B cell (primary cell): ENCODE measurements around the gene IGSF9. TPM values are rescaled to one million over a fixed set of nuclear protein-coding genes. Genes with fewer than 3 reads are reported as not detected.

Experiments used
- ATAC-seq: fragments of 200-7000 bp; cut with Tn5 transposase; one replicate; pipeline ENCODE4 v1.10.0; 2021; ENCODE audit warnings: low read depth, mild to moderate bottlenecking, moderate number of reproducible peaks, moderate library complexity
- CTCF ChIA-PET: fragments of 350-600 bp; sonication (Branson Sonifier 250); formaldehyde crosslinking; loops from one replicate; lab custom pipeline; 2021; ENCODE audit warnings: antibody characterized with exemption, inconsistent platforms; lab: Charles Lee
- POLR2A ChIA-PET: fragments of 350-600 bp; sonication (Branson Sonifier 250); formaldehyde crosslinking; loops from one replicate; lab custom pipeline; 2021; ENCODE audit warnings: antibody characterized with exemption; lab: Charles Lee
- DNase-seq: peaks from one replicate; pipeline ENCODE4 v3.0.0; 2013
- H2AFZ ChIP-seq: 2 replicates; pipeline ENCODE4 v1.6.1; 2012; ENCODE audit warnings: mild to moderate bottlenecking, low read depth, low read length; ENCODE audit not compliant: insufficient read depth, poor library complexity, severe bottlenecking
- H3K27ac ChIP-seq, 2 donors: 1 replicate in 1 of 2; 2 replicates in 1 of 2; pipeline ENCODE4 v1.5.1; 2012 to 2013; ENCODE audit warnings: low read length in 2 of 2, mild to moderate bottlenecking in 2 of 2, moderate library complexity in 1 of 2
- H3K27me3 ChIP-seq, 4 experiments: fragments of 200-600 bp in 1 of 4; sonication (generic) in 1 of 4; replicated peaks in 1 of 4; 1 replicate in 2 of 4; 2 replicates in 2 of 4; pipeline versions ENCODE4 v1.6.1 to v1.7.0; 2013 to 2016; ENCODE audit warnings: low read length in 3 of 4, mild to moderate bottlenecking in 2 of 4, mixed read lengths in 1 of 4, moderate library complexity in 1 of 4; ENCODE audit not compliant: insufficient read depth in 4 of 4, control insufficient read depth in 3 of 4; ENCODE audit errors: control extremely low read depth in 1 of 4
- H3K36me3 ChIP-seq, 2 experiments: replicated peaks in 1 of 2; 1 replicate in 1 of 2; 2 replicates in 1 of 2; pipeline versions ENCODE4 v1.6.1 to v1.7.1; 2013; ENCODE audit warnings: low read length in 1 of 2; ENCODE audit not compliant: insufficient read depth in 2 of 2, control insufficient read depth in 1 of 2; ENCODE audit errors: control extremely low read depth in 1 of 2, extremely low read depth in 1 of 2
- H3K4me1 ChIP-seq, 2 donors: fragments of 200-600 bp in 1 of 2; sonication (generic) in 1 of 2; 1 replicate in 1 of 2; 2 replicates in 1 of 2; pipeline versions ENCODE4 v1.5.1 to v1.6.1; 2013 to 2017; ENCODE audit warnings: low read length in 2 of 2; ENCODE audit not compliant: control insufficient read depth in 2 of 2, insufficient read depth in 2 of 2
- H3K4me2 ChIP-seq: replicated peaks from 2 replicates; pipeline ENCODE3; 2012; ENCODE audit warnings: mild to moderate bottlenecking, low read depth, low read length; ENCODE audit not compliant: poor library complexity, severe bottlenecking
- H3K4me3 ChIP-seq, 5 experiments: fragments of 200-600 bp in 1 of 5; sonication (generic) in 1 of 5; 1 replicate in 3 of 5; 2 replicates in 2 of 5; pipeline versions ENCODE4 v1.5.1 to v1.7.0; 2011 to 2016; ENCODE audit warnings: low read length in 4 of 5, mild to moderate bottlenecking in 4 of 5, low read depth in 2 of 5, control low read depth in 1 of 5, moderate library complexity in 1 of 5; ENCODE audit not compliant: insufficient read depth in 1 of 5; ENCODE audit errors: control extremely low read depth in 1 of 5, extremely low read depth in 1 of 5
- H3K79me2 ChIP-seq: fragments of 200-600 bp; sonication (generic); one replicate; pipeline ENCODE4 v1.6.0; 2016; ENCODE audit warnings: low read length; ENCODE audit not compliant: control insufficient read depth, insufficient read depth
- H3K9ac ChIP-seq: fragments of 200-600 bp; sonication (generic); 2 replicates; pipeline ENCODE4 v1.6.1; 2017; ENCODE audit warnings: mild to moderate bottlenecking, low read length, moderate library complexity
- H3K9me3 ChIP-seq, 3 donors: one replicate each; pipeline versions ENCODE4 v1.6.1 to v1.7.1; 2013; ENCODE audit warnings: low read length in 2 of 3; ENCODE audit not compliant: control insufficient read depth in 2 of 3, insufficient read depth in 1 of 3; ENCODE audit errors: control extremely low read depth in 1 of 3
- H4K20me1 ChIP-seq: 2 replicates; pipeline ENCODE4 v1.6.0; 2012; ENCODE audit warnings: mild to moderate bottlenecking, low read length; ENCODE audit not compliant: insufficient read depth, control insufficient read depth, poor library complexity, severe bottlenecking
- H3K27ac Mint-ChIP-seq: one replicate; pipeline ENCODE4 v1.8.0; 2021; ENCODE audit warnings: mixed read lengths
- H3K27me3 Mint-ChIP-seq: one replicate; pipeline ENCODE4 v1.8.0; 2021; ENCODE audit warnings: mixed read lengths
- H3K4me1 Mint-ChIP-seq: one replicate; pipeline ENCODE4 v1.8.0; 2021; ENCODE audit warnings: mixed read lengths
- H3K4me3 Mint-ChIP-seq: one replicate; pipeline ENCODE4 v1.8.0; 2021; ENCODE audit warnings: mixed read lengths
- H3K9me3 Mint-ChIP-seq: one replicate; pipeline ENCODE4 v1.8.0; 2022; ENCODE audit warnings: mixed read lengths; ENCODE audit not compliant: insufficient read depth
- EZH2 ChIP-seq: IDR thresholded peaks from 2 replicates; pipeline ENCODE4 v1.6.1; 2012; ENCODE audit warnings: borderline replicate concordance, low read depth, mild to moderate bottlenecking, moderate library complexity, low read length; ENCODE audit not compliant: insufficient read depth, poor library complexity, severe bottlenecking
- WGBS: methylation state at CpG from one replicate; pipeline ENCODE4 v1.1.5; 2013; ENCODE audit warnings: missing lambda C conversion rate; ENCODE audit not compliant: insufficient coverage; 5-methylcytosine and 5-hydroxymethylcytosine counted together
- intact Hi-C: fragments of 100-400 bp; cut with micrococcal nuclease; formaldehyde crosslinking; loops from one replicate; pipeline ENCODE4 v1.10.0; 2022
- polyA plus RNA-seq: library from polyadenylated mRNA; depleted of rRNA; stranded (reverse); fragments of >200 nt; gene quantifications from 2 replicates; pipeline ENCODE4 v1.2.3, GENCODE V29; 2012
- total RNA-seq, 2 donors: library from RNA; stranded (reverse); fragments of 120-200 nt in 1 of 2; gene quantifications; 1 replicate in 1 of 2; 2 replicates in 1 of 2; pipeline versions ENCODE4 v1.2.3 to v1.2.4, GENCODE V29; 2013 to 2022
- TF ChIP-seq, protein P1 (sequence below): fragments of 200-600 bp; IDR thresholded peaks from one replicate; pipeline ENCODE4 v1.8.0; 2022; ENCODE audit warnings: antibody characterized with exemption, mild to moderate bottlenecking

IGSF9 gene
- total and polyA plus RNA-seq, 2 donors (not counting 1 experiment from before 2014, with no cell fraction given) = 0.36 to 0.37 TPM

- no peak overlapping the region for H3K4me3 Mint-ChIP-seq
- Histone ChIP-seq H3K27ac (no peak overlapping the region), H4K20me1 (no peaks in the 10 kb centered on the region), H3K4me2 (no peak overlapping the region), H3K4me3 (no peak overlapping the region), H3K9ac (no peak overlapping the region), H2AFZ (no peak overlapping the region), H3K36me3 (no peaks in the 10 kb centered on the region), H3K27me3 (peaks cover 0 to 31% (median 6%) of the 10 kb centered on the region in 4 experiments), H3K9me3 (peaks cover 0 to 3% (median 0%) of the 10 kb centered on the region in 3 donors), H3K4me1 (no peaks in the 10 kb centered on the region), H3K79me2 (no peaks in the 10 kb centered on the region)
- ChIA-PET POLR2A (no interaction called here), CTCF (no interaction called here)
- no peaks in the 10 kb centered on the region for H3K9me3 Mint-ChIP-seq
- DNase-seq (no peak), ATAC-seq (no peak)
- H3K4me1 Mint-ChIP-seq = no peaks in the 10 kb centered on the region
- TF ChIP-seq, protein P1, sequence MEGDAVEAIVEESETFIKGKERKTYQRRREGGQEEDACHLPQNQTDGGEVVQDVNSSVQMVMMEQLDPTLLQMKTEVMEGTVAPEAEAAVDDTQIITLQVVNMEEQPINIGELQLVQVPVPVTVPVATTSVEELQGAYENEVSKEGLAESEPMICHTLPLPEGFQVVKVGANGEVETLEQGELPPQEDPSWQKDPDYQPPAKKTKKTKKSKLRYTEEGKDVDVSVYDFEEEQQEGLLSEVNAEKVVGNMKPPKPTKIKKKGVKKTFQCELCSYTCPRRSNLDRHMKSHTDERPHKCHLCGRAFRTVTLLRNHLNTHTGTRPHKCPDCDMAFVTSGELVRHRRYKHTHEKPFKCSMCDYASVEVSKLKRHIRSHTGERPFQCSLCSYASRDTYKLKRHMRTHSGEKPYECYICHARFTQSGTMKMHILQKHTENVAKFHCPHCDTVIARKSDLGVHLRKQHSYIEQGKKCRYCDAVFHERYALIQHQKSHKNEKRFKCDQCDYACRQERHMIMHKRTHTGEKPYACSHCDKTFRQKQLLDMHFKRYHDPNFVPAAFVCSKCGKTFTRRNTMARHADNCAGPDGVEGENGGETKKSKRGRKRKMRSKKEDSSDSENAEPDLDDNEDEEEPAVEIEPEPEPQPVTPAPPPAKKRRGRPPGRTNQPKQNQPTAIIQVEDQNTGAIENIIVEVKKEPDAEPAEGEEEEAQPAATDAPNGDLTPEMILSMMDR = no peak
- no peak for TF ChIP-seq EZH2
- H3K27me3 Mint-ChIP-seq = peaks cover 41% of the 10 kb centered on the region
- WGBS = no CpG with 5 or more reads among the region's 2 CpGs
- intact Hi-C loops = no loop called here
- no peak overlapping the region for H3K27ac Mint-ChIP-seq
Measured at GRCh38 chr1:159986093-159986492, 40.7 kb upstream of the IGSF9 start.

DNA sequence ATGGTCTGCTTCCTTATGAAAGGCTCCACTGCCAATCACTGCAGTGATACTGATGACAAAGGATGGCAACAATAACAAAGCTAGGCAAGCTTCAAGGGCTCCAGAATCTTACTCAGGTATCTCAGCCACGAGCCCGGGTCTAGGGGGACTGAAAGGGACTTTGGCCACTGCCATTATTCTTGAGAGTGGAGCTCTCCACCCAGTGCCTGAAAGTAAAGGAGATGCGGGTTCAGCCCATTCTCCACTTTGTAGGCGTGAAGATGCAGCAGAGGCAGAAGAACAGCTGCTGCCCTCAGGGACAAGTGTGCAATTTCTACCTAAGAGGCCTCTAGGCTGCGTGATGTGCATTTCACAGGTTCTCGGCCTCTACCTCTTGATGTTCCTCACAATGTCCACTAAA lies 40.1 kb upstream of the IGSF9 start:
- no peak for TF ChIP-seq EZH2
- TF ChIP-seq, protein P1 = no peak
- Mint-ChIP-seq H3K27ac (no peak overlapping the region), H3K9me3 (no peaks in the 10 kb centered on the region), H3K27me3 (peaks cover 44% of the 10 kb centered on the region), H3K4me1 (no peaks in the 10 kb centered on the region), H3K4me3 (no peak overlapping the region)
- no peaks in the 10 kb centered on the region for H3K36me3 ChIP-seq
- no peaks in the 10 kb centered on the region for H3K4me1 ChIP-seq
- intact Hi-C loops = no loop called here
- POLR2A ChIA-PET = no interaction called here
- CTCF ChIA-PET = interaction anchor here (1.4 kb wide), 1 partner anchor 20 kb away, joined by 3 read pairs; no protein-coding TSS in a partner anchor
- peaks cover 0 to 3% (median 0%) of the 10 kb centered on the region in 3 donors for H3K9me3 ChIP-seq
- no peak overlapping the region for H2AFZ ChIP-seq
- H3K4me3 ChIP-seq = no peak overlapping the region
- ATAC-seq (no peak), DNase-seq (no peak)
- H3K79me2 ChIP-seq = no peaks in the 10 kb centered on the region
- H3K9ac ChIP-seq = no peak overlapping the region
- H3K4me2 ChIP-seq = no peak overlapping the region
- H3K27me3 ChIP-seq = peaks cover 0 to 31% (median 6%) of the 10 kb centered on the region in 4 experiments
- no peaks in the 10 kb centered on the region for H4K20me1 ChIP-seq
- 93% methylated on average over 4 of the region's 6 CpGs for WGBS
- no peak overlapping the region for H3K27ac ChIP-seq
